ENCODE results near the gene IER2.

- TF ChIP-seq SP1 (IDR thresholded peaks at IDR 0.05; ENCODE audit: low read depth) = no peak
- TF ChIP-seq CTCF (IDR thresholded peaks at IDR 0.05 in 2 of 3, conservative IDR thresholded peaks at IDR 0.05 in 1 of 3; ENCODE audit: borderline replicate concordance in 1 of 3, insufficient read depth in 1 of 3, low read depth in 2 of 3, low read length in 2 of 3) = no peak
- TF ChIP-seq RAD21 (IDR thresholded peaks at IDR 0.05; ENCODE audit: low read depth) = no peak
Observed at GRCh38 chr19:13102416-13102665, 47.9 kb upstream of the IER2 start.

Data from HCT116 (cell line).